Measurements from ENCODE around the gene ACTMAP.
"Not testable (repeated sequence)": the region's sequence is repeated elsewhere in the genome, so short reads cannot be mapped to it uniquely, and the experiment has no call there.

GRCh38 chr19:40784146-40784545 lies 33.9 kb upstream of the ACTMAP start:
- not testable (repeated sequence) for TF ChIP-seq POLR2AphosphoS5 (IDR thresholded peaks at IDR 0.05; ENCODE audit: low read depth, low read length); CTCF (IDR thresholded peaks at IDR 0.05); SIN3A (IDR thresholded peaks at IDR 0.05; ENCODE audit: borderline replicate concordance, insufficient read depth, low read depth, low read length); REST (IDR thresholded peaks at IDR 0.05; ENCODE audit: insufficient read depth in 1 of 2, low read depth in 2 of 2, low read length in 1 of 2); TCF7L2 (IDR thresholded peaks at IDR 0.05; ENCODE audit: low read depth, low read length)
